GM12878 (cell line): Measurements from ENCODE around the gene LYPLA2. TPM values are rescaled to one million over a fixed set of nuclear protein-coding genes. Genes with fewer than 3 reads are reported as not detected.

ENCODE experiments used
- ATAC-seq: fragments of 200-7000 bp; cut with Tn5 transposase; 3 replicates; pipeline ENCODE4 v1.9.1; 2020; ENCODE audit warnings: mild to moderate bottlenecking, moderate library complexity
- BruUV-seq: library from RNA; stranded (reverse); fragments of 400-500 nt; replicated peaks from 2 replicates; lab custom pipeline; 2021; lab: Mats Ljungman, UMichigan
- CTCF ChIA-PET: fragments of 300-600 bp; sonication (Branson Sonifier 250); formaldehyde crosslinking; extraction: SDS; loops from one replicate; lab custom pipeline; 2021; ENCODE audit warnings: inconsistent platforms; lab: Yijun Ruan, JAX
- POLR2A ChIA-PET: fragments of 350-600 bp; formaldehyde crosslinking; extraction: SDS; loops from one replicate; lab custom pipeline; 2021; ENCODE audit warnings: inconsistent platforms; lab: Charles Lee
- RAD21 ChIA-PET: fragments of 300-600 bp; sonication (Branson Sonifier 250); formaldehyde crosslinking; loops from one replicate; lab custom pipeline; 2023; ENCODE audit warnings: antibody characterized with exemption; ENCODE audit not compliant: unreplicated experiment; lab: Charles Lee
- SMC1A ChIA-PET: fragments of 300-600 bp; sonication (Branson Sonifier 250); formaldehyde crosslinking; loops from one replicate; lab custom pipeline; 2023; ENCODE audit not compliant: unreplicated experiment, uncharacterized antibody; lab: Charles Lee
- DNase-seq: peaks from one replicate; pipeline ENCODE4 v3.0.0-alpha.2; 2011; ENCODE audit warnings: low read depth, low spot score
- FAIRE-seq: peaks from 3 replicates; lab custom pipeline; 2011; peaks lifted over from hg19 to GRCh38; lab: Jason Lieb, UNC
- H2AFZ ChIP-seq: 2 replicates; pipeline ENCODE4 v1.6.0; 2011; ENCODE audit warnings: low read depth, low read length, control low read depth; ENCODE audit not compliant: control insufficient read depth
- H3K27ac ChIP-seq: 2 replicates; pipeline ENCODE4 v1.5.1; 2011; ENCODE audit warnings: control low read depth; ENCODE audit not compliant: control insufficient read depth, insufficient read depth
- H3K27me3 ChIP-seq, 2 experiments: replicated peaks in 1 of 2; 2 replicates each; pipeline versions ENCODE4 v1.6.0 to v1.6.1; 2011; ENCODE audit warnings: low read length in 1 of 2; ENCODE audit not compliant: control insufficient read depth in 2 of 2, insufficient read depth in 2 of 2
- H3K36me3 ChIP-seq, 2 experiments: 2 replicates each; pipeline ENCODE4 v1.5.1; 2011; ENCODE audit warnings: low read length in 1 of 2; ENCODE audit not compliant: control insufficient read depth in 2 of 2, insufficient read depth in 2 of 2
- H3K4me1 ChIP-seq: 2 replicates; pipeline ENCODE4 v1.6.1; 2011; ENCODE audit warnings: mild to moderate bottlenecking, low read length, moderate library complexity, mixed read lengths; ENCODE audit not compliant: control insufficient read depth, insufficient read depth
- H3K4me2 ChIP-seq: 2 replicates; pipeline ENCODE4 v1.6.0; 2011; ENCODE audit warnings: control low read depth; ENCODE audit not compliant: control insufficient read depth, insufficient read depth
- H3K4me3 ChIP-seq: fragments of 200-600 bp; sonication (generic); 2 replicates; pipeline ENCODE4 v1.5.1; 2016
- H3K79me2 ChIP-seq: 2 replicates; pipeline ENCODE4 v1.6.0; 2011; ENCODE audit warnings: low read length; ENCODE audit not compliant: control insufficient read depth, insufficient read depth
- H3K9ac ChIP-seq: 2 replicates; pipeline ENCODE4 v1.8.0; 2011; ENCODE audit warnings: low read length, control low read depth, mixed read lengths; ENCODE audit not compliant: control insufficient read depth, insufficient read depth
- H3K9me3 ChIP-seq: replicated peaks from 3 replicates; pipeline ENCODE4 v1.5.1; 2011; ENCODE audit warnings: mild to moderate bottlenecking, low read length; ENCODE audit not compliant: control insufficient read depth, insufficient read depth
- H4K20me1 ChIP-seq: 2 replicates; pipeline ENCODE4 v1.6.0; 2011; ENCODE audit not compliant: control insufficient read depth, insufficient read depth
- ASH2L ChIP-seq: fragments of 300-600, 200-600 bp; sonication (generic); IDR thresholded peaks from 2 replicates; pipeline ENCODE4 v1.6.1; 2017; ENCODE audit warnings: low read depth, mild to moderate bottlenecking, borderline replicate concordance
- BMI1 ChIP-seq: fragments of 450-650 bp; IDR thresholded peaks from 2 replicates; pipeline ENCODE4 v1.6.1; 2016; ENCODE audit warnings: mild to moderate bottlenecking, moderate library complexity, borderline replicate concordance
- CBX3 ChIP-seq: fragments of 200-600 bp; sonication (generic); IDR thresholded peaks from 2 replicates; pipeline ENCODE4 v1.6.1; 2016; ENCODE audit warnings: low read depth, borderline replicate concordance
- CHD1 ChIP-seq: IDR thresholded peaks from 2 replicates; pipeline ENCODE4 v1.6.1; 2012; ENCODE audit warnings: low read depth, low read length, improper control_type of control experiment
- CREM ChIP-seq: IDR thresholded peaks from 2 replicates; pipeline ENCODE4 v1.6.1; 2014; ENCODE audit warnings: antibody characterized with exemption, low read depth
- EZH2 ChIP-seq: IDR thresholded peaks from 2 replicates; pipeline ENCODE4 v1.6.1; 2012; ENCODE audit warnings: low read depth, mild to moderate bottlenecking, control low read depth, inconsistent platforms, low read length, borderline replicate concordance; ENCODE audit not compliant: control insufficient read depth
- GABPA ChIP-seq: IDR thresholded peaks from 2 replicates; pipeline ENCODE4 v1.6.1; 2014; ENCODE audit warnings: antibody characterized with exemption, low read depth, mild to moderate bottlenecking, inconsistent platforms
- HCFC1 ChIP-seq: fragments of 150-350 bp; IDR thresholded peaks from 2 replicates; pipeline ENCODE4 v1.6.1; 2014; ENCODE audit warnings: low read length
- KDM1A ChIP-seq: fragments of 200-600 bp; sonication (generic); IDR thresholded peaks from 2 replicates; pipeline ENCODE4 v1.6.1; 2016; ENCODE audit warnings: borderline replicate concordance
- MAX ChIP-seq: IDR thresholded peaks from 2 replicates; pipeline ENCODE4 v1.6.1; 2012; ENCODE audit warnings: low read depth, low read length, improper control_type of control experiment
- PML ChIP-seq: IDR thresholded peaks from 2 replicates; pipeline ENCODE4 v1.6.1; 2012; ENCODE audit warnings: low read length, inconsistent platforms
- RAD21 ChIP-seq: IDR thresholded peaks from 2 replicates; pipeline ENCODE4 v1.6.1; 2011; ENCODE audit warnings: mild to moderate bottlenecking, low read depth, low read length, moderate library complexity; ENCODE audit not compliant: insufficient read depth
- SP1 ChIP-seq: IDR thresholded peaks from one replicate; pipeline ENCODE4 v1.6.1; 2011; ENCODE audit warnings: low read depth, low read length
- SREBF2 ChIP-seq: IDR thresholded peaks from 2 replicates; pipeline ENCODE4 v1.6.1; 2012; ENCODE audit warnings: mild to moderate bottlenecking, low read length
- TCF12 ChIP-seq: IDR thresholded peaks from 2 replicates; pipeline ENCODE4 v1.6.1; 2011; ENCODE audit warnings: low read depth, mild to moderate bottlenecking, low read length
- ZBTB33 ChIP-seq: fragments of 450-650 bp; IDR thresholded peaks from 2 replicates; pipeline ENCODE4 v1.6.1; 2017; ENCODE audit warnings: mild to moderate bottlenecking
- ZBTB4 ChIP-seq: fragments of 450-650 bp; formaldehyde crosslinking; IDR thresholded peaks from 2 replicates; pipeline ENCODE4 v1.4.0; 2022; ENCODE audit warnings: mild to moderate bottlenecking, moderate library complexity
- WGBS: methylation state at CpG from one replicate; pipeline ENCODE4 v1.1.6; 2016; ENCODE audit warnings: low lambda C conversion rate; ENCODE audit not compliant: insufficient replicate concordance, insufficient coverage; ENCODE audit errors: missing lambda C conversion rate; 5-methylcytosine and 5-hydroxymethylcytosine counted together
- in situ Hi-C: fragments of 300-500 bp; cut with MboI; formaldehyde crosslinking; loops from 9 replicates; pipeline ENCODE4 v1.14.3; 2018; ENCODE audit warnings: mixed read lengths
- intact Hi-C: fragments of 100-400 bp; cut with micrococcal nuclease; formaldehyde crosslinking; loops from one replicate; pipeline ENCODE4 v1.14.2; 2022; ENCODE audit not compliant: unreplicated experiment
- polyA plus RNA-seq, 11 experiments: library from polyadenylated mRNA; depleted of rRNA in 4 of 11; unstranded in 6 of 11; stranded (reverse) in 5 of 11; fragments of >200 nt; fragmentation: Nextera tagmentation in 4 of 11; fragmentation: Illumina TruSeq in 1 of 11; extraction: Ambion mirVana in 4 of 11; extraction: Trizol in 1 of 11; gene quantifications; 1 replicate in 1 of 11; 2 replicates in 10 of 11; pipeline versions ENCODE4 v1.2.1 to v1.2.3, GENCODE V29; 2011 to 2016; ENCODE audit warnings: inconsistent platforms in 2 of 11, missing spikeins in 2 of 11, low read depth in 1 of 11
- total RNA-seq, 4 experiments: library from RNA; depleted of rRNA in 3 of 4; stranded (reverse); fragments of >200 nt in 3 of 4; fragmentation: Illumina TruSeq in 1 of 4; extraction: Trizol in 1 of 4; gene quantifications; 2 replicates each; pipeline versions ENCODE4 v1.2.1 to v1.2.3, GENCODE V29; 2013 to 2021

Gene LYPLA2
- total and polyA plus RNA-seq, 10 of the 15 experiments (the other 5 are each of a cell fraction or from before 2014, with no cell fraction given): 2.7 to 129 (median 62.3) TPM

GRCh38 chr1:23827717-23828116 lies 36.8 kb downstream of the LYPLA2 start:
- H3K9me3 ChIP-seq: no peaks in the 10 kb centered on the region
- no peak overlapping the region for H3K27ac ChIP-seq
- H2AFZ ChIP-seq: no peak overlapping the region
- no peak overlapping the region for H3K4me2 ChIP-seq
- POLR2A ChIA-PET: interaction anchor here (1.5 kb wide), 1 partner anchor 82 kb away, joined by 3 read pairs; no protein-coding TSS in a partner anchor
- H3K4me3 ChIP-seq: no peak overlapping the region
- BruUV-seq: no TSS peak
- WGBS: 93% methylated on average over 1 of the region's 1 CpG
- peak; percentile 13 for FAIRE-seq
- intact Hi-C loops: no loop called here
- in situ Hi-C loops: no loop called here
- SMC1A ChIA-PET: interaction anchor here (1.0 to 1.4 kb wide), 3 partner anchors 11 to 21 kb away, joined by 3 read pairs; no protein-coding TSS in a partner anchor
- CTCF ChIA-PET: interaction anchor here (0.7 to 1.1 kb wide), 2 partner anchors 17 to 81 kb away, joined by 3 to 6 read pairs; no protein-coding TSS in a partner anchor
- ATAC-seq: no peak
- H3K79me2 ChIP-seq: peaks cover 10% of the 10 kb centered on the region
- no peak overlapping the region for H3K9ac ChIP-seq
- no peaks in the 10 kb centered on the region for H3K27me3 ChIP-seq
- no peaks in the 10 kb centered on the region for H4K20me1 ChIP-seq
- no peaks in the 10 kb centered on the region for H3K4me1 ChIP-seq
- H3K36me3 ChIP-seq: no peaks in the 10 kb centered on the region
- RAD21 ChIA-PET: interaction anchor here (1.6 kb wide), 1 partner anchor 11 kb away, joined by 5 read pairs; no protein-coding TSS in a partner anchor
- DNase-seq: no peak
- TF ChIP-seq HCFC1 (no peak), GABPA (no peak), TCF12 (no peak), ASH2L (no peak), MAX (no peak), SP1 (no peak), BMI1 (no peak), CREM (no peak), SREBF2 (no peak), ZBTB4 (no peak), CBX3 (no peak), ZBTB33 (no peak), EZH2 (no peak), PML (no peak), RAD21 (no peak), KDM1A (no peak), CHD1 (no peak)
